ENCODE data around the gene WNT1.

Gene WNT1

DNA sequence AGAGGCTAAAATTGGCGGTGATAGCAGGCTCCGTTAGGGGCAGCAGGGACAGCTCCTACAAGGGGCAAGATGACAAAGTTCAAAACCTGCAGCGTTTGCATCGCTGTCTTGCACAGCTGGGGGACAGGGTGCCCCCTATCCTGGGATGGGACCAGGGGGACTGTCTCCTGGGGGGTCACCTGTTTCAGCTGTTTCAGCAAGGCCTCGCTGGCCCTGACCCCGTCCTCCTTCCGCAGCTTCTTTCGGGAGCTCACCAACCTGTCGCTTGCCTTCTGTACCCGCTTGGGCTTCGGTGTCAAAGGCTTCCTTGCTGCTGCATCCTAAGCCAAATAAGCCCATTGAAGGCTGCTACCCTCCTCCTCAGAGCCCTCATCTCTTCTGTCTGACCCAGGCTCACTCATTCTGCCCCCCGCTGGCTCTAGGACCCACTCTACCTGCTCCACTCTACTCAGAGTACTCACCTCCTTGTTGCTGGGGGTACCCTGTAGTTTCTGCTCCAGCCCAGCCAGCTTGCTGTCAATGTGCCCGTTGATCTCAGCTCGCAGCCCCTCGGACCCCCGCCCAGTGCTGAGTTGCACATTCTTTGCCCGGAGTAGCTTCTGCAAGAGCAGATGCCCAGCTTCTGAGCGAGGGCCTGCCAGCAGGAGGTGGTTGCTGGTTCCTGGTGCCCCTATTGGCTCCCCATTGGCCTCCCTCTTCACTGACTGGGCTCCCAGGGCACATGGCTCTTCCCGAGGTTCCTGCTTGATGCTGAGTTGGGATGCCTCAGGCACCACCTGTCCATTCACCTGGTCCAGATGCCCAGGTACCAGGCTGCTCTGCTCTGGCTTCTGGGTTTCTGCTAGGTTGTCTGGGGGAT, 52.8 kb downstream of the WNT1 start:
- no peak for DNase-seq

DNA sequence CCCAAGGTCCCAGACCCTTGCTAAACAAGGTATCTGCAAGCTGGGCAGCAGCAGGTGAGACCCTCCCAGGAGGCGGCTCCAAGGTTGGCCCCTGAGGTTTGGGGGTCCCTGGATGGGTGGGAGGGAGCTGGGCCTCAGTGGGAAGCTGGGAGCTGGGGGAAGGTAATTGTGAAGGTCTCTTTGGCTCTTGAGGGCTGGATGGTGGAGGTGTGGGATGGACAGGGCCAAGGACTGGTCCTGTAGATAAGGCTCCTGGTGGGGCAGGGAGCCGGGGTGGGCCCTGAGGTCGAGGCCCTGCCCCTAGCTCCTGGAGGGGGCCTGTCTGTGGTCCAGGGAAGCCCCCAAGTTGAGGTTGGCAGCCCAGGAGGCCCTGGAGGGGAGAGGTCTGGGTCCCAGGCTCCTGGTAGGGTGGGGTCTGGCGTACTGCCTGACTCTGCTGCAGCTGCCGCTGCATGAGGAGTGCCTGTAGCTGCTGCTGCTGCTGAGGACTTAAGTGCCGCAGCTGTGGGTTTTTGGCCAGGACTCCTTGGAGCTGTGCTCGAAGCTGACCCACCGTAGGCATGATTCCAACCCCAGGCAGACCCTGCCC, 53.5 kb downstream of the WNT1 start:
- DNase-seq: no peak

Measured in NCI-H1930 (cell line).